Measurements from ENCODE around the gene HSP90AA1.

- TF ChIP-seq CTCF (IDR thresholded peaks at IDR 0.05) (no peak), POLR2A (IDR thresholded peaks at IDR 0.05) (no peak)
Observed at GRCh38 chr14:102055181-102055901, 31.5 kb downstream of the HSP90AA1 start.
